Activated T-cell treated with anti-CD3 and anti-CD28 coated beads, Interleukin-2, amount 50 U/mL, for 72 hours (primary cell): ENCODE results near the gene CD109. TPM values are rescaled to one million over a fixed set of nuclear protein-coding genes. Genes with fewer than 3 reads are reported as not detected.

Experiments used
- ATAC-seq, 2 donors: fragments of 150-1000 bp; cut with Tn5 transposase; replicated peaks in 1 of 2; 2 replicates each; pipeline ENCODE4 v1.10.0; 2021; ENCODE audit warnings: moderate library complexity in 2 of 2, mild to moderate bottlenecking in 1 of 2
- DNase-seq, 2 donors: peaks; one replicate each; pipeline ENCODE4 v3.0.0; 2021 to 2022; ENCODE audit warnings: mixed read lengths in 1 of 2
- H3K27ac Mint-ChIP-seq: one replicate; pipeline ENCODE4 v1.8.0; 2022; ENCODE audit warnings: mild to moderate bottlenecking, moderate library complexity, mixed read lengths
- H3K27me3 Mint-ChIP-seq: one replicate; pipeline ENCODE4 v1.8.0; 2022; ENCODE audit warnings: low read depth, mixed read lengths
- H3K36me3 Mint-ChIP-seq, 2 donors: one replicate each; pipeline ENCODE4 v1.8.0; 2022; ENCODE audit warnings: mixed read lengths in 2 of 2, mild to moderate bottlenecking in 1 of 2; ENCODE audit not compliant: insufficient read depth in 2 of 2
- H3K4me1 Mint-ChIP-seq: one replicate; pipeline ENCODE4 v1.8.0; 2022; ENCODE audit warnings: low read depth, mixed read lengths
- H3K4me3 Mint-ChIP-seq, 2 donors: one replicate each; pipeline ENCODE4 v1.8.0; 2022; ENCODE audit warnings: mild to moderate bottlenecking in 2 of 2, mixed read lengths in 2 of 2, moderate library complexity in 2 of 2
- H3K9me3 Mint-ChIP-seq, 2 donors: one replicate each; pipeline ENCODE4 v1.8.0; 2022; ENCODE audit warnings: mixed read lengths in 2 of 2
- total RNA-seq, 2 donors: library from RNA; stranded (reverse); gene quantifications; one replicate each; pipeline ENCODE4 v1.2.3, GENCODE V29; 2022

The CD109 gene
- total RNA-seq, 2 donors from 2014 or later, result 14.9 to 21.6 TPM

DNA sequence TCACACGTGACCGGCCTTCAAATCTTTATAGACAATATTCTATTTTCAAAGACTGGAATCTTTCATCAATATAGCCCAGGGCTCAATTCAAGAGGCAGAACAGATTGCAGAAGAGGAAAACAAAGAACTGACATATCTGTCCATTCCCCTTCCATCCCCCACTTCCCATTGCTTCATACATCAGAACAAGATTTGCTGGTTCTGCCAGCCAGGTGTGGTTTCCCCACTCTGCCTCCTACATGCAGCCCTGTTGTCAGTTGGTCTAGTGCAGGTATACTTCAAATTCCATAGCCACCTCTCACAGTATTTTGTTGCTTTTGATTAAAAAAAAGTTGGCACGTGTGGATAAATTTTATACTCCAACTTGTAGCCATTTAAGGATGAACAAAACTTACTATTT, 174.9 kb downstream of the CD109 start:
- no peak for DNase-seq
- Mint-ChIP-seq H3K27ac (no peak overlapping the region), H3K27me3 (no peaks in the 10 kb centered on the region), H3K4me1 (no peaks in the 10 kb centered on the region), H3K4me3 (no peak overlapping the region), H3K9me3 (no peaks in the 10 kb centered on the region), H3K36me3 (no peaks in the 10 kb centered on the region)
- ATAC-seq, result no peak

DNA sequence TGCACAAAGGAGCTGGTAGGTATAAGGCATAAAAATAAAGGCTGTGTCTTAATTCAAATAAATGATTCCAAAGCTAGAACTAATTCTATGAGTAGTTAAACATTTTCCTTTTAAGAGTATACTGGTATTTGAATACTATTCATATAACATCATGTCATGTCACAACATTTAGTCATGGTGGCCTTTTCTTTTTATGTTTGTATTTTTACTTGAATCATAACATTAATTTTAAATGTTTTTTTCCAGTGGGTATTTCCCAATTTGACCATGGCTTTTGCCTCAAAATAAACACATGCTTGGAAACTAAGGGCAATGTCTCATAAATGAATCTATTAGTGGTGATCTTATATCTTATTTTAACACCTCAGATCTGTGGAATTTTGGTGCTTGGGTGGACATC, 177.1 kb downstream of the CD109 start:
- H3K4me1 Mint-ChIP-seq, result no peaks in the 10 kb centered on the region
- no peak overlapping the region for H3K27ac Mint-ChIP-seq
- ATAC-seq (no peak), DNase-seq (no peak)
- no peak overlapping the region for H3K4me3 Mint-ChIP-seq
- no peaks in the 10 kb centered on the region for H3K27me3 Mint-ChIP-seq
- no peaks in the 10 kb centered on the region for H3K36me3 Mint-ChIP-seq
- no peaks in the 10 kb centered on the region for H3K9me3 Mint-ChIP-seq

Other genes starting within 250 kb of the CD109 start
- gene CGAS, start 243.9 kb upstream of the CD109 start, total RNA-seq, result 10 to 100 TPM; 20.7 to 26.9 TPM
- gene MTO1, start 234.5 kb upstream of the CD109 start, total RNA-seq, result 10 to 100 TPM; 49.6 to 68.8 TPM
- over 10,000 TPM; 15,536 to 16,076 TPM for gene EEF1A1, start 175.2 kb upstream of the CD109 start, total RNA-seq
- gene SLC17A5, start 42.2 kb upstream of the CD109 start, total RNA-seq, result 1 to 10 TPM; 3.2 to 4.7 TPM